HUES48 (cell line): ENCODE results near the gene NUBPL.
"Not testable (repeated sequence)": the region's sequence is repeated elsewhere in the genome, so short reads cannot be mapped to it uniquely, and the experiment has no call there.

Experiments used
- H3K27ac ChIP-seq: one replicate; pipeline ENCODE4 v1.7.0; 2013; ENCODE audit warnings: low read depth, low read length, inconsistent platforms
- H3K27me3 ChIP-seq: 2 replicates; pipeline ENCODE4 v1.6.1; 2013; ENCODE audit warnings: mild to moderate bottlenecking, low read length; ENCODE audit not compliant: control insufficient read depth, insufficient read depth
- H3K36me3 ChIP-seq: 2 replicates; pipeline ENCODE4 v1.6.1; 2013; ENCODE audit warnings: low read length; ENCODE audit not compliant: control insufficient read depth, insufficient read depth
- H3K4me1 ChIP-seq: 2 replicates; pipeline ENCODE4 v1.6.1; 2013; ENCODE audit warnings: mild to moderate bottlenecking, low read length; ENCODE audit not compliant: control insufficient read depth, insufficient read depth
- H3K4me3 ChIP-seq: 2 replicates; pipeline ENCODE4 v1.5.1; 2013; ENCODE audit warnings: mild to moderate bottlenecking, low read depth, low read length
- H3K9ac ChIP-seq: 2 replicates; pipeline ENCODE4 v1.6.1; 2013; ENCODE audit warnings: mild to moderate bottlenecking, low read depth, low read length, moderate library complexity
- H3K9me3 ChIP-seq: 2 replicates; pipeline ENCODE4 v1.6.1; 2013; ENCODE audit warnings: low read length; ENCODE audit not compliant: control insufficient read depth, insufficient read depth

NUBPL gene

DNA sequence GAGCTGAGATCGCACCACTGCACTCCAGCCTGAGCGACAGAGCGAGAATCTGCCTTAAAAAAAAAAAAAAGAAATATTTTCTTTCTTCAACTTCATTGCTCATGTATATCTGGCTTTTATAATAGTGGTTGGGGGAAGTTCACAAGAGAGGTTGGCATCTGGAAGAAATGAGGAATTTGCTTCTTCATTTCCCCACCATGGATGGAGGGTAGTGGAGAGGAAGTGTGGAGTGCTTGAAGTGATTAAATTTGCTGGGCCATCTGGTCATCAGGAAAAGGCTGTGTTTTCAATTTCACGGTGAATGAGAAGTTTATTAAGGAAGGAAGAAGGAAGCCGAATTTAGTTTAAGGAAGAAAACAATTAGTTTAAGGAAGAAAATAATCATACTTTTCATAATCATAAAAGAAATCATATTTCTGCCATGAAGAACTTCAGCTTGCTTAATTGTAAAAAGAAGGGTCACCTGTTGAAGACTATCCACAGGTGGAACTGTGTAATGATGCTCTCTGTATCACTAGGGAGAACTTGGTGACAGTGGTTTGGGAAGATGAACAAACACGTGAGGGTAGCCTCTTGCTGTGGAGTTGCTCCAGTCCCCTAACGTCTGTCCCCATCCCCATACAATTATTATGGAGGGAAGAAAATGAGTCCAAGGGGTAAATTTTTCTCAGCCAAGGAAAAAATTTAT is 318.6 kb downstream of the NUBPL start:
- H3K9me3 ChIP-seq, result no peaks in the 10 kb centered on the region
- H3K4me3 ChIP-seq, result no peak overlapping the region
- no peaks in the 10 kb centered on the region for H3K36me3 ChIP-seq
- H3K27ac ChIP-seq, result no peak overlapping the region
- H3K27me3 ChIP-seq, result no peaks in the 10 kb centered on the region
- no peak overlapping the region for H3K9ac ChIP-seq
- no peaks in the 10 kb centered on the region for H3K4me1 ChIP-seq

DNA sequence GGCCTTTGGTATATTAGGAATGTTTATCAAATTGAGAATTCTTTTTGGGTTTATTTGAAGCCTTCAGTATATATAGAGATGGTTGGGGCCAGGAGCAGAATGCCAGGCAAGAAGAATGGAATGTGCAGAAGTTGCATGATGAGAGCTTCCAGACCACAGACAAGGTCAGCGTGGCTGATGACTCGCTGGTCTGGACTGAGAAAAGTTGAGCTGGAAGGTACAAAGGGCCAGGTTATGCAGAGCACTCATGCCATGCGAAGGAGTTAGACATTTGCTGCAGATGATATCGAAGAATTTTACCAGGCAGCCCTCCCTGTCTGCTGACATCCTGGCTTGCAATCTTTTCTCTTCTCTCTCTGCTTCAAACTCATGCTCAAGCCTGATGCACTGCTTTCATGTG is 319.7 kb downstream of the NUBPL start:
- Histone ChIP-seq H3K9ac (no peak overlapping the region), H3K27ac (no peak overlapping the region), H3K4me1 (no peaks in the 10 kb centered on the region), H3K27me3 (no peaks in the 10 kb centered on the region), H3K4me3 (no peak overlapping the region), H3K9me3 (no peaks in the 10 kb centered on the region), H3K36me3 (no peaks in the 10 kb centered on the region)

GRCh38 chr14:31881531-31882310 is 320.5 kb downstream of the NUBPL start:
- no peak overlapping the region for H3K9ac ChIP-seq
- no peaks in the 10 kb centered on the region for H3K4me1 ChIP-seq
- H3K4me3 ChIP-seq, result no peak overlapping the region
- no peaks in the 10 kb centered on the region for H3K36me3 ChIP-seq
- H3K9me3 ChIP-seq, result no peaks in the 10 kb centered on the region
- H3K27me3 ChIP-seq, result no peaks in the 10 kb centered on the region
- H3K27ac ChIP-seq, result no peak overlapping the region

GRCh38 chr14:31884238-31884637 is 323.0 kb downstream of the NUBPL start:
- Histone ChIP-seq H3K27me3 (no peaks in the 10 kb centered on the region), H3K9ac (no peak overlapping the region), H3K4me3 (no peak overlapping the region), H3K4me1 (no peaks in the 10 kb centered on the region), H3K27ac (no peak overlapping the region), H3K9me3 (no peaks in the 10 kb centered on the region), H3K36me3 (no peaks in the 10 kb centered on the region)

GRCh38 chr14:31884776-31885379 is 323.7 kb downstream of the NUBPL start:
- no peaks in the 10 kb centered on the region for H3K27me3 ChIP-seq
- H3K4me3 ChIP-seq, result no peak overlapping the region
- no peaks in the 10 kb centered on the region for H3K4me1 ChIP-seq
- H3K36me3 ChIP-seq, result no peaks in the 10 kb centered on the region
- H3K27ac ChIP-seq, result no peak overlapping the region
- H3K9ac ChIP-seq, result no peak overlapping the region
- H3K9me3 ChIP-seq, result no peaks in the 10 kb centered on the region

DNA sequence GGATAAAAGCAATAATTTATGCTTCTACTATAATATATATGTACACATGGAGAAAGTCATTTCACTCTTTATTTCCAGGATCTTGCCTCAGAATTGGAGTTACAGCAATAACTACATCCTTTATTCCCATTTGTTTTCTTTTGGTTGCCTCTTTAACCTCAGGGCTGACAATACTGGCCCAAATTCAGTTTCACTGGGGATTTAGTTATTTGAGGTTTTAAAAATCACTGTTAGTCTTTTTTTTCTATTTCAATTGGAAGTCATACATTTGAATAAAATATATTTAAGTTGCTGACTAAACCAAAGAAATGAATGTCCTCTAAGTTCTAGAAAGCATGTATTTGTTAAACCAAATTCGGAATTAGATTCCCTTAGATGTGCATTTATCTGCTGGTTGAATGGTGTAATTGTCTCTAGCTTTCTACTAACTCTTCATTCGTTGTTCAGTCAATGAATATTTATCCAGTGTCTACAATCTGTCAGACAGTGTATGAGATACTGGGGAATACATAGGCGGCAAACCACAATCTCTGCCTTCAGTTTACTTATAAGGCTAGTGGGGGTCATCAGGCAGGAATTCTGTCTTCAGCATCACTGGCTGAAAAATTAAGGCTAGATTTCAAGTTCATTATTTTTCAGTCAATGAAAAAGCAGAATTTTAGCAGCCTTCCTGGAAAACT is 325.1 kb downstream of the NUBPL start:
- no peaks in the 10 kb centered on the region for H3K9me3 ChIP-seq
- no peak overlapping the region for H3K27ac ChIP-seq
- H3K4me3 ChIP-seq, result no peak overlapping the region
- H3K9ac ChIP-seq, result no peak overlapping the region
- no peaks in the 10 kb centered on the region for H3K36me3 ChIP-seq
- no peaks in the 10 kb centered on the region for H3K27me3 ChIP-seq
- no peaks in the 10 kb centered on the region for H3K4me1 ChIP-seq

DNA sequence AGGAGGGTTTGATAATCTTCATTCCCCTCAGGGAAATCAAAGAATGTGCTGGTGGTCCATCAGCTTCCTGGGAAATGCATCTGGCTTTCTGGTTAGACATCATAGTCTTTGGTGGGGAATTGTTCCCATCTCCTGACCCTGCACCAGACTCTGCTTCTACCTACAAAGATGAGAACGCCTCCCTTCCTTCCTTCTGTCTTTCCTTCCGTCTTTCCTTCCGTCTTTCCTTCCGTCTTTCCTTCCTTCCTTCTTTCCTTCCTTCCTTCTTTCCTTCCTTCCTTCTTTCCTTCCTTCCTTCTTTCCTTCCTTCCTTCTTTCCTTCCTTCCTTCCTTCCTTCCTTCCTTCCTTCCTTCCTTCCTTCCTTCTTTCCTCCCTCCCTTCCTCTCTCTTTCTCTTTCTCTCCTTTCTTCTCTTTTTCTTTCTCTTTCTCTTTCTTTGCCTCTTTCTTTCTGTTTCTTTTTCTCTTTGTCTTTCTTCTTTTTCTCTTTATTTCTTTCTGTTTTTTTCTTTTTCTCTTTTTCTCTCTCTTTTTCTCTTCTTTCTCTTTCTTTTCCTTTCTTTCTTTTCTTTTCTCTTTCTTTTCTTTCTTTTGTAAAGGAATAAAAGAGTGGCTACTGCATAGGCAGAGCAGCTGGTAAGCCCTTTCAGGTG is 326.9 kb downstream of the NUBPL start:
- H3K4me3 ChIP-seq, result no peak overlapping the region
- H3K4me1 ChIP-seq, result 0 out of 2 replicates have a peak, but pooled peaks cover 6% of the 10 kb centered on the region
- H3K27ac ChIP-seq, result no peak overlapping the region
- no peaks in the 10 kb centered on the region for H3K9me3 ChIP-seq
- H3K9ac ChIP-seq, result no peak overlapping the region
- no peaks in the 10 kb centered on the region for H3K27me3 ChIP-seq
- no peaks in the 10 kb centered on the region for H3K36me3 ChIP-seq

- Histone ChIP-seq H3K36me3 (no peaks in the 10 kb centered on the region), H3K27ac (no peak overlapping the region), H3K4me3 (no peak overlapping the region), H3K9ac (no peak overlapping the region), H3K27me3 (no peaks in the 10 kb centered on the region), H3K4me1 (0 out of 2 replicates have a peak, but pooled peaks cover 6% of the 10 kb centered on the region), H3K9me3 (no peaks in the 10 kb centered on the region)
Measured at GRCh38 chr14:31889297-31889696, 328.1 kb downstream of the NUBPL start.

DNA sequence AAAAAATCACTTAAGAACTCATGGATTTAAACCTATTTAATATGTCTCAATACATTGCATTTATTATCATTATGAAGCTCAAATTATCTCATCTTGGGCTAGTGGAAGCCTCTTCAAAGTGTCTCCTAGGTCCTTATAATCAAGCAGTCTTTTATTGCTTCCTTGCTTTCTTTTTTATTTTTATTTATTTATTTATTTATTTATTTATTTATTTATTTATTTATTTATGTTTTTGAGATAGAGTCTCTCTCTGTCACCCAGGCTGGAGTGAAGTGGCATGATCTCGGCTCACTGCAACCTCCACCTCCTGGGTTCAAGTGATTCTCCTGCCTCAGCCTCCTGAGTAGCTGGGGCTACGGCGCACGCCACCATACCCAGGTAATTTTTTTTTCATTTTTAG is 329.0 kb downstream of the NUBPL start:
- not testable (repeated sequence) for H3K9ac ChIP-seq, H3K9me3 ChIP-seq, H3K27me3 ChIP-seq, H3K4me3 ChIP-seq, H3K4me1 ChIP-seq, H3K36me3 ChIP-seq, H3K27ac ChIP-seq

- no peak overlapping the region for H3K27ac ChIP-seq
Measured at GRCh38 chr14:31893221-31893757, 332.1 kb downstream of the NUBPL start.

More at GRCh38 chr14:31893221-31893757, 332.1 kb downstream of the NUBPL start:
- Histone ChIP-seq H3K27me3 (no peaks in the 10 kb centered on the region), H3K9me3 (no peaks in the 10 kb centered on the region), H3K4me3 (no peak overlapping the region), H3K4me1 (peaks cover 14% of the 10 kb centered on the region), H3K9ac (no peak overlapping the region), H3K36me3 (no peaks in the 10 kb centered on the region)
